NB4 (cell line): ENCODE results near the gene DAD1.
"Not testable (repeated sequence)": the region's sequence is repeated elsewhere in the genome, so short reads cannot be mapped to it uniquely, and the experiment has no call there.

Experiments
- POLR2A ChIP-seq: IDR thresholded peaks from 2 replicates; pipeline ENCODE4 v1.6.1; 2011; ENCODE audit warnings: mild to moderate bottlenecking; ENCODE audit not compliant: insufficient read length; ENCODE audit errors: extremely low read depth
- TF ChIP-seq, protein P1 (sequence below): IDR thresholded peaks from one replicate; pipeline ENCODE4 v1.5.1; 2012; ENCODE audit warnings: low read depth, low read length

DNA sequence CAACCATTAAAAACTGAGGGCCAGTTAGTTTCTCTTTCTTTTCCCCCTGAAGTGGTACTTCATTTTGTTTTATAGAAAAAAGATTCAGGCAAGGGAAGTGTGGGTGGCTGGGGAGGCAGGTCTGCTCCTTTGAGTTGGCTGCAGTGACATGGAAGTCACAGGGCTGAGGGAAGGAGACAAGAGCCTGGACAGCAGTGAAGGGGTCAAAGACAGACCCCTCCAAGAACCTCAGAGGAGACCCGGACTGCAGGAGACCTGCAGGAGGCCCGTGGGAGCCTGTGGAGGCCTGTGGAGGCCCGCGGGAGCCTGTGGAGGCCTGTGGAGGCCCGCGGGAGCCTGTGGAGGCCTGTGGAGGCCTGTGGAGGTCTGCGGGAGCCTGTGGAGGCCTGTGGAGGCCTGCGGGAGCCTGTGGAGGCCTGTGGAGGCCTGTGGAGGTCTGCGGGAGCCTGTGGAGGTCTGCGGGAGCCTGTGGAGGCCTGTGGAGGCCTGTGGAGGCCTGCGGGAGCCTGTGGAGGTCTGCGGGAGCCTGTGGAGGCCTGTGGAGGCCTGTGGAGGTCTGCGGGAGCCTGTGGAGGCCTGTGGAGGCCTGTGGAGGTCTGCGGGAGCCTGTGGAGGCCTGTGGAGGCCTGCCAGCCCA lies 35.0 kb downstream of the DAD1 start:
- TF ChIP-seq, protein P1, sequence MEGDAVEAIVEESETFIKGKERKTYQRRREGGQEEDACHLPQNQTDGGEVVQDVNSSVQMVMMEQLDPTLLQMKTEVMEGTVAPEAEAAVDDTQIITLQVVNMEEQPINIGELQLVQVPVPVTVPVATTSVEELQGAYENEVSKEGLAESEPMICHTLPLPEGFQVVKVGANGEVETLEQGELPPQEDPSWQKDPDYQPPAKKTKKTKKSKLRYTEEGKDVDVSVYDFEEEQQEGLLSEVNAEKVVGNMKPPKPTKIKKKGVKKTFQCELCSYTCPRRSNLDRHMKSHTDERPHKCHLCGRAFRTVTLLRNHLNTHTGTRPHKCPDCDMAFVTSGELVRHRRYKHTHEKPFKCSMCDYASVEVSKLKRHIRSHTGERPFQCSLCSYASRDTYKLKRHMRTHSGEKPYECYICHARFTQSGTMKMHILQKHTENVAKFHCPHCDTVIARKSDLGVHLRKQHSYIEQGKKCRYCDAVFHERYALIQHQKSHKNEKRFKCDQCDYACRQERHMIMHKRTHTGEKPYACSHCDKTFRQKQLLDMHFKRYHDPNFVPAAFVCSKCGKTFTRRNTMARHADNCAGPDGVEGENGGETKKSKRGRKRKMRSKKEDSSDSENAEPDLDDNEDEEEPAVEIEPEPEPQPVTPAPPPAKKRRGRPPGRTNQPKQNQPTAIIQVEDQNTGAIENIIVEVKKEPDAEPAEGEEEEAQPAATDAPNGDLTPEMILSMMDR, result not testable (repeated sequence)
- TF ChIP-seq POLR2A, result not testable (repeated sequence)
